ENCODE results near the gene C1GALT1.

C1GALT1 gene

GRCh38 chr7:7228967-7229366 lies 46.6 kb downstream of the C1GALT1 start:
- no peak overlapping the region for H3K27ac ChIP-seq
- no peak for TF ChIP-seq ZFX (IDR thresholded peaks at IDR 0.05)
- TF ChIP-seq, protein P1, sequence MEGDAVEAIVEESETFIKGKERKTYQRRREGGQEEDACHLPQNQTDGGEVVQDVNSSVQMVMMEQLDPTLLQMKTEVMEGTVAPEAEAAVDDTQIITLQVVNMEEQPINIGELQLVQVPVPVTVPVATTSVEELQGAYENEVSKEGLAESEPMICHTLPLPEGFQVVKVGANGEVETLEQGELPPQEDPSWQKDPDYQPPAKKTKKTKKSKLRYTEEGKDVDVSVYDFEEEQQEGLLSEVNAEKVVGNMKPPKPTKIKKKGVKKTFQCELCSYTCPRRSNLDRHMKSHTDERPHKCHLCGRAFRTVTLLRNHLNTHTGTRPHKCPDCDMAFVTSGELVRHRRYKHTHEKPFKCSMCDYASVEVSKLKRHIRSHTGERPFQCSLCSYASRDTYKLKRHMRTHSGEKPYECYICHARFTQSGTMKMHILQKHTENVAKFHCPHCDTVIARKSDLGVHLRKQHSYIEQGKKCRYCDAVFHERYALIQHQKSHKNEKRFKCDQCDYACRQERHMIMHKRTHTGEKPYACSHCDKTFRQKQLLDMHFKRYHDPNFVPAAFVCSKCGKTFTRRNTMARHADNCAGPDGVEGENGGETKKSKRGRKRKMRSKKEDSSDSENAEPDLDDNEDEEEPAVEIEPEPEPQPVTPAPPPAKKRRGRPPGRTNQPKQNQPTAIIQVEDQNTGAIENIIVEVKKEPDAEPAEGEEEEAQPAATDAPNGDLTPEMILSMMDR (conservative IDR thresholded peaks at IDR 0.05): no peak

DNA sequence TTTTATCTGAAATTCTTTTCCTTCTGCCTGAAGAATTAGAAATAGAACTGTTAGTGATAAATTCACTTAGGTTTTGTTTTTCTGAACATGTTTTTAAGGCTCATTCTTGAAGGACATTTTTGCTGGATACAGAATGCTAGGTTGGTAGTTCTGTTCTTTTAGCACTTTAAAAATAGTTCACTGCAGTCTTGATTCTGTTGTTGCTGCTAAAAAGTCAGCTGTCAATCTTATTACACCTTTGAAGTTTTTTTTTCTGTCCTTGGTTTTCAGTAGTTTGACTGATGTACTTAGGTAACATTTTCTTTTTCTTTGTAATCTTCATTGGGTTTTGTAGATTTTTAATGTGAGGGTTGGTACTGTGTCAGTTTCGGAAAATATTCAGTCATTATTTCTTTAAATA lies 48.7 kb downstream of the C1GALT1 start:
- TF ChIP-seq, protein P1 (conservative IDR thresholded peaks at IDR 0.05): no peak
- no peak for TF ChIP-seq ZFX (IDR thresholded peaks at IDR 0.05)
- H3K27ac ChIP-seq: no peak overlapping the region

DNA sequence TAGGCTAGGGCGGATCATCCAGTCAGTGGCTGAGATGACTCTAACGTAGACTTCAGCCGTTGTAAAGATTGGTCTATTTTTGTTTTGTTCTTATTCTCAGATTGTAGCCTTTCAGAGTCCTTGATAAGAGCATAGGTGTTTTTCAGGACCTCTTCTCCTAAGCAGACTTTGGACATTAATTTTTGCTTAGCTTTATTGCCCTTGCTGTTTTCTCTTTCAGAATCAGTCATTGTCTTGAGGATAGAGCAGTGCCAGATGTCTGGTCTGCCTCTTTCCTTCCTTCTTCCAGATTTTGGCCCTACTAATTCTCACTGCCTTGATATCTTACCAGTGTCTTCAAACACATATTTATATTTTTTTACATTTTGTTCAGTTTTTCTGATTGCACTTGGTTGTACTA lies 49.5 kb downstream of the C1GALT1 start:
- TF ChIP-seq ZFX (IDR thresholded peaks at IDR 0.05): no peak
- TF ChIP-seq, protein P1 (conservative IDR thresholded peaks at IDR 0.05): no peak

DNA sequence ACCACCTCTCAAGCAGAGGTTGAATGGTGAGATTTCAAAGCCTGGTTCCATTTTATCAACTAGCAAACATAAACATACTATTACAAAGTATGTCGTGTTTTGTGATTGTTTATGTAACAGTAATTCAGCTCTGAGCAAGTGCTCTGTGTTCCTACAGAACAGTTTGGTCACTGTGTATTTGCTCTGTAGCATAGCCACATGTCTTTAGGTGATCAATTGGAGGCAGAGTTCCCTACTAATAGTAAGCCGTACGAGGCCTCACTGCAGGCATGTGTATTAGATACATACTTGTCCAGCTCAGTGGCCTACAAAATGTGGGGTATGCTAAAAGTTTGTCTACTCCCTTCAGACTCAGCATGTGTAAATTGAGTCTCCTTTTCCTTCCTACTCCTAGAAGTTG lies 53.0 kb downstream of the C1GALT1 start:
- TF ChIP-seq ZFX (IDR thresholded peaks at IDR 0.05): no peak
- TF ChIP-seq, protein P1 (conservative IDR thresholded peaks at IDR 0.05): no peak
- H3K27ac ChIP-seq: no peak overlapping the region

More for the DNA sequence above, 49.5 kb downstream of the C1GALT1 start:
- no peak overlapping the region for H3K27ac ChIP-seq

- TF ChIP-seq, protein P1 (conservative IDR thresholded peaks at IDR 0.05): no peak
- no peak for TF ChIP-seq ZFX (IDR thresholded peaks at IDR 0.05)
- no peak overlapping the region for H3K27ac ChIP-seq
Measured at GRCh38 chr7:7236041-7236440, 53.7 kb downstream of the C1GALT1 start.

DNA sequence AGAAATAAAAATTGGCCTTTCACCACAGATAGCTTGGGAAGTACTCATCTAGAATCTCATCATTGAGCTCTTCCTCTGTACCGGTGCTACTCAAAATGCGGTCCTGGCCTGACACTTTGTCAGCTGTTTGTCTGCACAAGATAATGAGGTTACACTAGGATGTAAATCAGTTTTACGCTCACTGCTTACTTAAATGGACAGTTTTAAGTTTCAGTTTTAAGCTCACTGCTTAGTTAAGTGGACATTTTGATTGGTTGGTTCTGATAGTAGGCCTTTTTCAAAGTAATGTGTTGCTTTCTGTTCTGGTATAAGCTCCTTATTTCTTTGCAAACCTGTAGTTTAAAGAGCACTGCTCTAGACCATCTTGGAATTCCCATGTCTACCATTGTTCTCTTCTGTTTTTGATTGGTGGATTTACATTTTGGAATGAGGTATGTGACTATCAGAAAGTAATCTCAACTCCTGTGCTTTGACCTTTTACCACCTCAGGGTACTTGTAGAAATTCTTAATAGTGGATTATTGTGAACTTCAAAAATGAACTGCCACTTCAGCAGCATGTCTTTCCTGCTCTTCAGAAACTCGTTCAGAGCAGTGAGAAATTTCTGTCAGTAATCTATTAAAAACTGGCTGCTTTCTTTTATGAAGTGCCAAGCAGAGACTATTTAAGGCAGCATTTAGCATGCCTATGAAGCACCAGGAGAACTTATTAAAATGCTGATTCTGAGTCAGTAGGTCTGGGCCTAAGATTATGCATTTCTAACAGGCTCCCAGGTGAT lies 55.0 kb downstream of the C1GALT1 start:
- no peak overlapping the region for H3K27ac ChIP-seq
- TF ChIP-seq, protein P1 (conservative IDR thresholded peaks at IDR 0.05): no peak
- no peak for TF ChIP-seq ZFX (IDR thresholded peaks at IDR 0.05)

- TF ChIP-seq, protein P1 (conservative IDR thresholded peaks at IDR 0.05): no peak
- TF ChIP-seq ZFX (IDR thresholded peaks at IDR 0.05): no peak
Measured at GRCh38 chr7:7237978-7238267, 55.6 kb downstream of the C1GALT1 start.

More at GRCh38 chr7:7237978-7238267, 55.6 kb downstream of the C1GALT1 start:
- H3K27ac ChIP-seq: no peak overlapping the region

All from C4-2B (cell line).